ENCODE data around the gene IQSEC3.

GRCh38 chr12:164207-164606, 97.6 kb downstream of the IQSEC3 start:
- TF ChIP-seq, protein P1, sequence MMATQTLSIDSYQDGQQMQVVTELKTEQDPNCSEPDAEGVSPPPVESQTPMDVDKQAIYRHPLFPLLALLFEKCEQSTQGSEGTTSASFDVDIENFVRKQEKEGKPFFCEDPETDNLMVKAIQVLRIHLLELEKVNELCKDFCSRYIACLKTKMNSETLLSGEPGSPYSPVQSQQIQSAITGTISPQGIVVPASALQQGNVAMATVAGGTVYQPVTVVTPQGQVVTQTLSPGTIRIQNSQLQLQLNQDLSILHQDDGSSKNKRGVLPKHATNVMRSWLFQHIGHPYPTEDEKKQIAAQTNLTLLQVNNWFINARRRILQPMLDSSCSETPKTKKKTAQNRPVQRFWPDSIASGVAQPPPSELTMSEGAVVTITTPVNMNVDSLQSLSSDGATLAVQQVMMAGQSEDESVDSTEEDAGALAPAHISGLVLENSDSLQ (IDR thresholded peaks at IDR 0.05) = no peak
- TF ChIP-seq FOXM1 (IDR thresholded peaks at IDR 0.05; ENCODE audit: borderline replicate concordance) = no peak
- no peak for TF ChIP-seq FOXK2 (IDR thresholded peaks at IDR 0.05)
- no peak for TF ChIP-seq SP1 (IDR thresholded peaks at IDR 0.05)
- no peak for TF ChIP-seq SUZ12 (IDR thresholded peaks at IDR 0.05)
- TF ChIP-seq BHLHE40 (IDR thresholded peaks at IDR 0.05; ENCODE audit: borderline replicate concordance) = no peak
- no peak for TF ChIP-seq FOXA1 (IDR thresholded peaks at IDR 0.05)
- TF ChIP-seq NFRKB (IDR thresholded peaks at IDR 0.05) = no peak
- TF ChIP-seq TARDBP (IDR thresholded peaks at IDR 0.05) = no peak
- no peak for TF ChIP-seq ZNF384 (IDR thresholded peaks at IDR 0.05)
- no peak for TF ChIP-seq HDGF (IDR thresholded peaks at IDR 0.05; ENCODE audit: borderline replicate concordance)
- no peak for TF ChIP-seq ARNT (IDR thresholded peaks at IDR 0.05)
